Left kidney (tissue), 2 donors: ENCODE measurements around the gene IVNS1ABP. TPM values are rescaled to one million over a fixed set of nuclear protein-coding genes. Genes with fewer than 3 reads are reported as not detected.
"Not testable (repeated sequence)": the region's sequence is repeated elsewhere in the genome, so short reads cannot be mapped to it uniquely, and the experiment has no call there.

ENCODE experiments used
- DNase-seq: peaks from one replicate; pipeline ENCODE4 v3.0.0-alpha.2; 2013
- polyA plus RNA-seq: library from polyadenylated mRNA; unstranded; fragments of 120-200 nt; gene quantifications from one replicate; pipeline ENCODE4 v1.2.1, GENCODE V29; 2013; ENCODE audit not compliant: insufficient read length

IVNS1ABP gene
- polyA plus RNA-seq, 1 donor = 334 TPM

DNA sequence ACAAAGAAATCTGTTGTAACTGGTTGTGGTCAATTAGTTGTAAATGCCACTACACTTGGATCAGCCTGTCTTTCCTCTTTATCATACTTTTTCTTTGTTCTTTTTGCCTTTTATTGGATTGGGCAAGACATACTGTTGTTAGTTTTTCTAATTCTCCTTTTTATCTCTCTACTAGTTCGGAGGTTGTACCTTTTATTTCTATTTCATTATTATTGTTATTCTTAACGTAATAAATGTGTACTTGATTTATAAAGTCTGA, 59.2 kb downstream of the IVNS1ABP start:
- DNase-seq = no peak

DNA sequence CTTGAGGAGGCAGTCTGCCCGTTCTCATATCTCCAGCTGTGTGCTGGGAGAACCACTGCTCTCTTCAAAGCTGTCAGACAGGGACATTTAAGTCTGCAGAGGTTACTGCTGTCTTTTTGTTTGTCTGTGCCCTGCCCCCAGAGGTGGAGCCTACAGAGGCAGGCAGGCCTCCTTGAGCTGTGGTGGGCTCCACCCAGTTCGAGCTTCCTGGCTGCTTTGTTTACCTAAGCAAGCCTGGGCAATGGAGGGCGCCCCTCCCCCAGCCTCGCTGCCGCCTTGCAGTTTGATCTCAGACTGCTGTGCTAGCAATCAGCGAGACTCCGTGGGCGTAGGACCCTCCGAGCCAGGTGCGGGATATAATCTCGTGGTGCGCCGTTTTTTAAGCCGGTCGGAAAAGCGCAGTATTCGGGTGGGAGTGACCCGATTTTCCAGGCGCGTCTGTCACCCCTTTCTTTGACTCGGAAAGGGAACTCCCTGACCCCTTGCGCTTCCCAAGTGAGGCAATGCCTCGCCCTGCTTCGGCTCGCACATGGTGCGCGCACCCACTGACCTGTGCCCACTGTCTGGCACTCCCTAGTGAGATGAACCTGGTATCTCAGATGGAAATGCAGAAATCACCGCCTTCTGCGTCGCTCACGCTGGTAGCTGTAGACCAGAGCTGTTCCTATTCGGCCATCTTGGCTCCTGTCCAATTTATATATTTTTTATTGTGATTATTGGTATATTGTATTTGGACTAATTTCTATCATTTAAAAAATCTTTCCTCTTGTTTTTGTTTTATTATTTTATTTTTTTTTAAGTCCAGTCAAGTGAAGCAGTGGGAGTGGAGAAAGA, 59.7 kb downstream of the IVNS1ABP start:
- not testable (repeated sequence) for DNase-seq

DNA sequence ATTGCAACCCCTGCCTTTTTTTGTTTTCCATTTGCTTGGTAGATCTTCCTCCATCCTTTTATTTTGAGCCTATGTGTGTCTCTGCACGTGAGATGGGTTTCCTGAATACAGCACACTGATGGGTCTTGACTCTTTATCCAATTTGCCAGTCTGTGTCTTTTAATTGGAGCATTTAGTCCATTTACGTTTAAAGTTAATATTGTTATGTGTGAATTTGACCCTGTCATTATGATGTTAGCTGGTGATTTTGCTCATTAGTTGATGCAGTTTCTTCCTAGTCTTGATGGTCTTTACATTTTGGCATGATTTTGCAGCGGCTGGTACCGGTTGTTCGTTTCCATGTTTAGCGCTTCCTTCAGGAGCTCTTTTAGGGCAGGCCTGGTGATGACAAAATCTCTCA, 61.4 kb downstream of the IVNS1ABP start:
- DNase-seq = not testable (repeated sequence)

DNA sequence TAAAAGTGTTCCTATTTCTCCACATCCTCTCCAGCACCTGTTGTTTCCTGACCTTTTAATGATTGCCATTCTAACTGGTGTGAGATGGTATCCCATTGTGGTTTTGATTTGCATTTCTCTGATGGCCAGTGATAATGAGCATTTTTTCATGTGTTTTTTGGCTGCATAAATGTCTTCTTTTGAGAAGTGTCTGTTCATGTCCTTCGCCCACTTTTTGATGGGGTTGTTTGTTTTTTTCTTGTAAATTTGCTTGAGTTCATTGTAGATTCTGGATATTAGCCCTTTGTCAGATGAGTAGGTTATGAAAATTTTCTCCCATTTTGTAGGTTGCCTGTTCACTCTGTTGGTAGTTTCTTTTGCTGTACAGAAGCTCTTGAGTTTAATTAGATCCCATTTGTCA, 64.6 kb downstream of the IVNS1ABP start:
- not testable (repeated sequence) for DNase-seq

DNA sequence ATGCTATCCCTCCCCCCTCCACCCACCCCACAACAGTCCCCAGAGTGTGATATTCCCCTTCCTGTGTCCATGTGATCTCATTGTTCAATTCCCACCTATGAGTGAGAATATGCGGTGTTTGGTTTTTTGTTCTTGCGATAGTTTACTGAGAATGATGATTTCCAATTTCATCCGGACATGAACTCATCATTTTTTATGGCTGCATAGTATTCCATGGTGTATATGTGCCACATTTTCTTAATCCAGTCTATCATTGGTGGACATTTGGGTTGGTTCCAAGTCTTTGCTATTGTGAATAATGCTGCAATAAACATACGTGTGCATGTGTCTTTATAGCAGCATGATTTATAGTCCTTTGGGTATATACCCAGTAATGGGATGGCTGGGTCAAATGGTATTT, 65.1 kb downstream of the IVNS1ABP start:
- not testable (repeated sequence) for DNase-seq

DNA sequence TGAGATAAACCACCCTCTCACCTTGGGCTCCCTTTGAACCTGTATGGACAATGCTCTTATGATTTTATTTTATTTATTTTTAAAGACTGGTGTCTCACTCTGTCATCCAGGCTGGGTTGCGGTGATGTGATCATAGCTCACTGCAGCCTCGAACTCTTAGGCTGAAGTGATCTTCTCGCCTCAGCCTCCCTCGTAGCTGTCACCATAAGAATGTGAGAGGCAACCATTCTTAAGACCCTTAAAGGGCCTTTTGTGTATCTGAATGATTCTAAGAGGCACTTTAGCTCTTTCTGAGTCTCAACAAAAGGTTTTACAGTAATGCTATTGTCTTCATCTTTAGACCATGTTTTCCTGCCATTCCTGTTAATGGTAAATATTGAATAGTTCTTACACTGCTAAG, 67.0 kb downstream of the IVNS1ABP start:
- no peak for DNase-seq

DNA sequence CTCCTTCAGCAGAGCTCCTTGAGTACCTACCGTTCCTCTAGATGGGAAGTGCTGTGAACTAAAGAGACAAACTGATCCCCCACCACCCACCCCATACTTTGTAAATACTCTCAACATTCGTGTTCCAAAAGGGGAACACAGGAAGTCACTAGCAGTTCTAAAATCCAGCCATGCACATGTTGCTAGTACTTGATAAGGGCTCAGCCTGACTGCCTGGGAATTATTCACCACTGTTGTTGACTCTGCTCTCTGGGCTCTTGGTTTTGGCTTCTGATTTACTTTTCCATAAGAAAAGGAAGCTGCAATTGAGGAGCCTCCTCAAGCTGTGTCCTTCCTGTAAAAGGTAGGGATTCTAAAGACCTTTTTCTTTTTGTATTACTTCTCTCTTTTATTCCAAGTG, 67.5 kb downstream of the IVNS1ABP start:
- no peak for DNase-seq

Other genes starting within 250 kb of the IVNS1ABP start
- 27.3 TPM for gene TRMT1L, start 160.3 kb downstream of the IVNS1ABP start, polyA plus RNA-seq
- gene SWT1, start 160.1 kb downstream of the IVNS1ABP start, polyA plus RNA-seq = 11.5 TPM